Activated CD4-positive, alpha-beta T cell treated with anti-CD3 and anti-CD28 coated beads, Interleukin-2, amount 50 U/mL, for 24 hours (primary cell): ENCODE results near the gene CD247.

Experiments
- DNase-seq, 2 donors: peaks; one replicate each; pipeline ENCODE4 v3.0.0-alpha.2; 2020; ENCODE audit warnings: low read depth in 1 of 2, low spot score in 1 of 2

The CD247 gene

DNA sequence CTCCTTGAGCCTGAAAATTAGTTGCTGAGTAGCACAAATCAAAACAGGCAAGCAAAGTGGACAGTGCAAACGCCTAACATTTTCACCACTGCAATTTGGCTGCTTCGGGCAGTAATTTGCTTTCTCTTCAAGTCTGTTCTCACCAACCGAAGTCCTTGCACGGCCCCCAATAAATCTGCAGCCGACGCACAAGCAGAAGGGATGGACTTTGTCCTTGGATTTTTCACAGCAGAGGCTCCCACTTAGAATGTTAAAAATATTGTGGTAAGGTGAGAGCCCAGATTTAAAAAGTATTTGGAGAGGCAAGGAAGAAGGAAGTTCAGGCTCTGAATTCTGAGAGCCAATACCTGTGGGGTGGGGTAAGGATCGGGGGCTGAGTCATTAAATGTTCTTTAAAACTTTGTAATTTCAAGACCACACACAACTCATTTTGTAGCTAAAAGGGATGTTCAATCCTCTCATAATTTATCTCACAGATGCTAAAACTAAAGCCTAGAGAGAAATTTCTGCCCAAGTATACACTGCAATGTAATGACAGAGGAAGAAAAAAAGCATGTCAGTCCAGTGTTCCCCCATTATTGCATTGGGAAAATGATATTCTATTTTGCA, 6.2 kb downstream of the CD247 start:
- no peak for DNase-seq

DNA sequence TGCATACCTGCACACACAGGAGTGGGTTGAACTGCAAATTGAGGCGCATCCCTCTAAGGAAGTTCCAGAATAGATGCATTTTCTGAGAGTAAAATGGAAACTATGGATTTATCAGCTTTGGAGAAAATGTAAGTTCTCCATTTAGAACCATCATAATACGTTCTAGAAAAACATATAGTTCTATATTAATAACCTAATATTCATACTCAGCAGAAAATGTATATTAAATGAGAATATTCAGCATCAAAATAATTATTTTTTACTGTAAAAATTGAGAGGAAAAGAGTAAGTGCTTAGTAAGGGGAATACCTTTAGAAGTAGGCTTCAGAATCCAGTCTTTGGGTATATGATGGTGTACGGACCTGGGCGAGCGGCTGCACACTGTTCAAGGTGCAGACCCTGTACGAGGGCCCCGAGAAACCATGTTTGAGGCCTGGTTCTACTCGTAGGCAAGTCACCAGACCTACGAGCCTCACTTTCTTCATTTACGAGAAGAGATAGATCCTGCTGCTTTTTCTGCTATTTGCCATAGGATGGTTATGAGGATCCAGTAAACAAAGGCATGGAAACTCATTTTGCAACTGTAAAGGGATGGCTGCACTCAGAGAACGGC, 6.8 kb downstream of the CD247 start:
- no peak for DNase-seq

DNA sequence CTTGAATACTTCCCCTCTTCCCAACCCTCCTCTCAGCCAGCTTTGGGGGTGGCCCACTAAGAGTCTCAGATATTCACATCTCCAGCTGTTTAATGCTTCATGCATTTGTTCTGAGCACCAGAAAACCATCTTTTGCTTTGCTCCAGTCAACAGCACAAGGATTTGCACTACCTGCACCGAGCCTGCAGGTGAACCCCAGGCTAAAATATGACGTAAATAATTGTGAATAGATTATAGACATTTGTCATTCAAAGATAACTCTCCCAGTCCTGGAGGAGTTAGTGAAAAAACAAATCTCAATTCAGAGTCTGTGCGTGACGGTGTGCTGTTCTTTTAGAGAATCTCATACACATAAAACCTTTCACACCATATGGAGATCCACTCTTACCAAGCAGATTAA, 7.4 kb downstream of the CD247 start:
- DNase-seq, result no peak

DNA sequence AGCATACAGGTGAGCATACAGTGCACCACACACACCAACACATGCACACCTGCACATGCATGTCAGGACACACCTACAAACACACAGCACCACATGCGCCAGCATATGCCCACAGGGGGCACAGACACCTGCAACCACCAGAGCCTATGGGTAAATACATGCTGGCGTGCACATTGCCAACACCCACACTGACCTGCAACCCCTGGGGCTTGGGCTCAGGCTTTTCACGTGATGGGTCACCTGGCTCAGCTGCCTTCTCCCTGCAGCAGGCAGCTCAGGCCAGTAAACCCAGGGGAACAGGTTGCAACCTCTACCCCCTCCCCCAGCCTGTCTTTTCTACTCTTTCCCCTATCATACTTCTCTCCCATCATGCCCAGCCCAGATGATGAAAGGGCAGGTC, 8.1 kb downstream of the CD247 start:
- no peak for DNase-seq

DNA sequence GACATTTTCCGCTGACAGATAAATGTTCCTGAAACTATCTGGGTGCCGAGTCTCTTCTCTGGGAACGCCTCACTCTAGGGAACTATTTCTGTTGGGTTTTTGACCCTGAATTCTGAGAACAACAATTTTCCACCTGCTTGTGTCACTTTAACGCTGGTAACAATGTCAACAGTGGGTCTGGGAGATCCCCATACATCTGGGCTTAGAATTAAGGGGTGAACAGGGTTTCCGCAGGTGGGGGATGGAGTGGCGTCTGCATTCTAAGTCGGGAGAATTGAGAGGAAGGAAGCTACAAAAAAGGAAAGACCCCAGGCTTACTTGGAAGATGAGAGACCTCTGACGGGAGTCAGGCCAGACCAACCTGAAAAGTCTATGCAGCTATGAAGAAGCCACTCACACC, 8.7 kb downstream of the CD247 start:
- DNase-seq, result no peak

DNA sequence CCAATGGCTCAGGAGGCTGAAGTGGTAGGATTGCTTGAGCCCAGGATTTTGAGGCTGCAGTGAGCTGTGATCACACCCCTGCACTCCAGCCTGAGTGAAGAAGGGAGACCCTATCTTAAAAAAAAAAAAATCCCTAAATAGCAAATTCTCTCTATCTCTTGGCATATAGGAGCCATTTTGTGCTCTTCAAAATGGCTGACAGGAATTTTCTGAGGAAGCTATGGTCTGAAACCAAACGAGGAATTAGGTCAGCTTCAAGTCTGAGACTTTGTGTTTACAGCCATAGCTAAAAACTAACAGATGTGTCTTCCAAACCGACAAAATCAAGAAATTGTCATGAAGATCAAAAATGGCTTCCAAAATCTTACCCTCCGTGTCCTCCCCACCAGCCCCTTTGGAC, 10.6 kb downstream of the CD247 start:
- no peak for DNase-seq

DNA sequence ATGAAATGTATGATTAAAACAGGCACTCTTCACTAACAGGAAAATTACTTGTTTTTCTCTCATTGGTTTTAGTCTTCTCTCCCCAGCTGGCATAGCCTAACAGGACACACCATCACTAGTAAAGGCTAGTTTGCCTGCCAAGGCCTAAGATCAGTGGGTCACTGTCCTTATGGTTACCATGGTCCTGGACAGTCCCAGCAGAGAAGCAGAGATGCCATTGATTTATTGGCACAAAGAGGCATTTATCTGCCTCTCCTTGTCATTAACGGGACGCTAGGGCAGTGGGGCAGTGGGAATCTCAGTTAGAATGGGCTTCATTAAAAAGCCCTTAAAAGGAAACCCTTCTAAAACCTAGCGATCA, 13.9 kb downstream of the CD247 start:
- DNase-seq, result no peak

DNA sequence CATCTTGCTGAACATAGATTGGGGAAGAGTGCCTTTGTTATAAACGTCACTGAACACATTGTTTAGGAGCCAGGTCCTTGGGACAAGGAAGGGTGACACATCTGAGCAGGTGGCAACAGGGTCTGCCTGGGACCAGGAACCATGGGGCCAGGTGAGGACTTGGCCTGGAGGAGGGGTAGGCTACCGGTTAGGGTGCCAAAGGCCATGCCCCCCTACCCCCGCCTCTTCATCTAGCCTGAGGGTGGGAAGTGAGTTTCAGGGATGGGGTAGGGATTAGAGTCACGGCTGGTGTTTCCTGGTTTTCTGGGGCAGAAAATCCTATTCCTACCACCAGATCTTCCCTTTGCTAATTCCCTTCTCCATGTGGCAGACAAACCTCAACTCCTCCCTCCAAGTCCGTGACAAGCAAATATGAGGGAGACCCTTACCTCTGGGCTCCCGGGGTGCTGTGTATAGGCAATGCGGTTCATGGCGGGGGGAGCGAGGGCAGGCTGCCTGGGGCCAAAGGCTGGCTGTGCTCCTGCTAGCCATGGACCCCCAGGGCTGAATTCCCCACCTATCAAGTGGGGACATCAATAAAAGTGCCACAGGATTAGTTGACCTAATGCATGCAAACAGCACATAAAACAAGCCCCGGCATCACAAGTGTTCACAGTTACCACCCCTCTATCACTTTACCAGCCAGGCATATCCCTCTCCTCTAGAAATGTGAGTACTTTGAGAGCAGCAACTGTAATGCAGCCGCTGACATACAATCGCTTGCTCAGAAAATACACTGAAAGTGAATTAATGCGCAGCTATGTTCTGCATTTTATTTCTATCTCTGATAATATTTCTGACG, 14.5 kb downstream of the CD247 start:
- no peak for DNase-seq

DNA sequence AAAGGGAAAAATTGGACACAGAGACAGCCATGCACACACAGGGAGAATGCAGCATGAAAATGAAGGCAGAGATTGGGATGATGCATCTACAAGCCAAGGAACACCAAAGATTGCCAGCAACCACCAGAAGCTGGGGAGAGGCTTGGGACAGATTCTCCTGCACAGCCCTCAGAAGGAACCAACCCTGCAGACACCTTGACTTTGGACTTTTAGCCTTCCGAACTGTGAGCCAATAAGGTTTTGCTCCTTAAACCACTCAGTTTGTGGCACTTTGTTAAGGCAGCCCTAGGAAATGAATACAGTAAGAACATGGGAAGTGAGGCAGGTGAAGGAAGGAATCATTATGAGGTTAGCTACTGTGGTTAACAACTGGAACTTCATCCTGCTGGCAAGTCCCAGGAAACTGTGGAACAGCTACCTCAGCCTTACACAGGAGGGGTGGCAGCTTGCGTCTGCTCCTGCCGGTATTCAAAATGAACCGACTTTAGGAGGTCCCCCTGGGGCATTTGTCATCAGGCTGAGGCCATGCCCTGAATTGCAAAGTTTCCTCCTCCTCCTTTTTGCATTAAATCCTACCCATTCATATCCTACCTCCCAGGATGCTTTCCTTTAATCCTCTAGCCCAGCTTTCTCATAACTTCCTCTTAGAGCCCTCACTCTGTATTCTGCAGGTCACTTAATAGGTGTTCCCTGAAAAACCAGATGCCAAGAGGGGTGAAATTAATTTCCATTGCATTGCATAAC, 15.4 kb downstream of the CD247 start:
- no peak for DNase-seq

DNA sequence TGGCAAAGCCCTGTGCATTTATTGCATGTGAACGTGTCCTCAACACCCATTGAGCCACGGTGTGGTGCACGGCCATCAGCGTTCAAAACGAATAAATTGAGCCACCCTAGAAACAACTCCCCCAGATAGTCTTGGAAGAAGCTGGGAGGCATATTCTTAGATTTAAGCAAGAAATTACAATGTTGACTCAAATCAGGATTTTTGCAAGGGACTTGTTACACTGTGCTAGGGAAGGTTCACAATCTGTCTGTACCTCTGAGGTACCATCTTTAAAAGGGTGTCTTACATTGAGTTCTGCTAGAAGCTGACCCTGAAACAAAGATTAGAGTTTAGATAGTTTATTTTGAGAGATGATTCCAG, 16.2 kb downstream of the CD247 start:
- no peak for DNase-seq

DNA sequence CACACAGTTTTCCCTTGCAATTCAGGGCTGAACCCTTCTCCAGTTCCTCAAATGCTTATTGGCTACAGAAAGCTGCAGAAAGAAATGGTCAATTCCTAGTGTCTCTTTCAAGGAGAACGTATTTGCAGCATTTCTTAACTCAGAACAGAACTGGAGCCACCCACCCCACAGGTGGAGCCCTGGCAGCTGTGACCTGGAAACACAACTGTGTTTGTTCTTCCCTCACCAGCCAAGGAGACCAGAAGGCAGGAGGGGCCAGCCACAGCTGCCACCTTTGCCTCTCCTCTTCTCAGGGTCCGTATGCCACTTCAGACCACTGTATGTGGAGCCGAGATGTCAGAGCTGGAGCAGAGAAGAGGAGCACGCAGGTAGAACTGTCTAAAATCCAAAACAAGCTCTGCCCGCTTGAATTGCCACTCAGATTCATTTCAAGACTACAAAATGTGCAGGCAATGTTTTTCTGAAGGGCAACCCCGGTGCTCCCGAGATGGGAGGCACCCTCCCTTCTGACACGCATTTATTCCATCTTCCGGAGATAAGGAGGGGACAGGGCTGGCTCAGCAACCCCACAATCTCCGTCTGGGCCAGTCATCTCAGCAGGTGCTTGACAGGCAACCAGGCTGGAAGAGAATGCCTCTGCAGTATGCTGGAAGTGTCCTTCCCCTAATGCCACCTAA, 16.7 kb downstream of the CD247 start:
- peak in 1 of 2 donors; percentile 59 for DNase-seq

DNA sequence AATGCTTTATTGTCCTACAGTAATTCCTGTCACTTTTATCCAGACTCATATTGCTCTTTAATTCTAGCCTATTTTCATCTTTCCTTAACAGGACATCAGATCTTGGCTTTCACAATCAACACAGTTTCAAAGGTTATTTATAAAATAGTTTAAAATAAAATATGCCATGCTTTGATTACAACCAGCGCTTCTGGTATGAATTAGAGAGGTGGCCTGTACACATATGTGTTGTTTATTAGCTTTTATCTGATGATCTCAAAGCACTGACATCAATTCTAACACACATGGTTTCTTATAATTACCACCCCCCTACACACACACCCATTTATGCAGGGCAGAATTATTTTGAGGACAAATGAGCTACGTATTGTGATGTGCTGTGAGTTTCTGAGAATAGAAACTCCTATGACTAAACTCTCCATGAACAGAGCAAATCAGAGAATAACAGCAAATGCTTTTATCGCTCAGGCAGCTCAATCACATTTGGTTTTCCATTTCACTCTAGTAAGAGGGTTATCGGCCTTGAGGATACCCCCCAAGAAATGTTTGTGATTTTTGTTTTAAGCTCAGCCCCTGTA, 18.0 kb downstream of the CD247 start:
- no peak for DNase-seq

DNA sequence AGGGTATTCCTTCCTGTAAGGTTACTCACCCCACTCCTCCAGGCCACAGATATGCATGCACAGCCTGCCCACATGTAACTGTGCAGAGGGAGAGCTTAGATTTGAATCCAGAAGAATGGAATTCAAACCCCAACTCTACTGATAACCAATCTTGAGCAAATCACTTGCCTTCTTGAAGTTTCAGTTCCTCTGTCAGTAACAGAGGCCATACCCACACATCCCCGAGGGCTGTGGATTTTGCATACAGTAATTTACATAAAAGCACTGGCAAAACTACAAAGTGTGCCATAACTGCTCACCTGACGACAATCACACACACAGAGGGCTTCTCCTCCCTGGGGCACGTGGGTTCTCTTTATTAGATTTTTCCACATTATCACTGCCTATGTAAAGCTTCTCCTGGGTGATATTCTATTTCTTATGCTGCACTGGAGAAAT, 18.6 kb downstream of the CD247 start:
- DNase-seq, result no peak

DNA sequence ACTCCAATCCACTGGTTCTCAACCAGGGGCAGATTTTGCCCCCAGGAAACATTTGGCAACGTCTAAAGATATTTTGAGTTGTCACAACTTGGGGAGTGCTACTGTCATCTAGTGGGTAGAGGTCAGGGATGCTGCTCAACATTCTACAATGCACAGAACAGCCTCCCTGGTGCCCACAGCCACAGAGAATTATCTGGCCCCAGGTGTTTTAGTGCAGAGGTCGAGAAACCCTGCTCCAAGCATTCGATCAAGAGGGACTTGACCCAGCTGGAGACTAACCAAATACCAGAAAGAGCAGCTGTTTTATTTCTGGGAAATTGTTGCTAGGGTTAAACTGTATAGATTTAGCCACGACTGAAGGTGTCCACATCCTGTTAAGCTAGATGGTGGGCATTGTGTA, 19.2 kb downstream of the CD247 start:
- no peak for DNase-seq

DNA sequence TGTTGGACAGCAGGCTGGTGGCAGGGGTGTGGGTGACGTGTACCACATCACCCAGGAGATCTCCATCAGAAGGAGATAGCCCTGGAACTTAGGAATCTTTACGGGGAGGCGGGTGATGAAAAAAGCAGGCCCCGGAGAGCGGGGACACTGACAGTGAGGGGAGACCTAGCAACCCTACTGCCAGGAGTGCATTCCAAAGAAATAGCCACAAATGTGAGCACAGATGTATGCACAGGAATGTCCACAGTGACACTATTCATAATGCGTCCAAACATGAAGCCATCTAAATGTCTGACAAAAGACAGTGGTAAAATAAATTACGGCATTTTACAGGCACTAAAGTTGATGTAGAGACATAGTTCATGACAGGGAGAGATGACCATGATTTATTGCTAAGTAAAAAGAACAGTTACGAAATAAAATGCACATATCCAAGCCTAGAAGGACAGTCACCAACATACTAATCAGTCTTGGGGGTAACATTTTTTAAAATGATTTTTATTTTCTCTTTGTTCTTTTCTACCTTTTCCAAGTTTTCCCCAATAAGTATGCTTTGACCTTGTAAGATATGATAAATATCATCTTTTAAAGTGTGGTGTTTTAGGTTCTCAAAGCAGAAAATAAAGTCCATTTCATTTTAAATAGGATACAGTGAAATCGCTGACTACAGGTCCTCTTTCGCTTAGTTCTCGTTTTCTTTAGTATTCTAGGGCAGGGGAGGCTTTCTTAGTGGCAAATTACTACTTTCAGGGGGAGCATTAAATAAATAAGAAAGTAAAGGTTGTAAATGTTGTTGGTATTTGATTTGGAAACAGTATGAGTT, 21.3 kb downstream of the CD247 start:
- DNase-seq, result no peak

DNA sequence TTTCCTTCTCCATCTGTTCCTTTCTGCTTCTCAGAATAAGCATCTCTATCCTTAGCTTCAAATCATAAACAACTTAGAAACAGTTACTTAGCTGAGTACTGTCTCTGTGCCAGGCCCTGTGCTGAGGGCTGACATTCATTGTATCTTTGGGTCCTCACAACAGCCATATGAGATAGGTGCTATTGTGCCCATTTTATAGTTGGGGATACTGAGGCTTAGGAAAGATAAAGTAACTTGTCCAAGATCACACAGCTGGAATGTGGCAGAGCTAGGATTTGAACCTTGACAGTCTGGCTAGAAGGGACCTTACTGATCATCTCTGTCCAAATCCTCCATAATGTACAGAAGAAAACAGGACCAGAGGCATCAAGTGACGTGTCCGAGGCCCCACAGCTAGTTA, 25.0 kb downstream of the CD247 start:
- DNase-seq, result no peak

DNA sequence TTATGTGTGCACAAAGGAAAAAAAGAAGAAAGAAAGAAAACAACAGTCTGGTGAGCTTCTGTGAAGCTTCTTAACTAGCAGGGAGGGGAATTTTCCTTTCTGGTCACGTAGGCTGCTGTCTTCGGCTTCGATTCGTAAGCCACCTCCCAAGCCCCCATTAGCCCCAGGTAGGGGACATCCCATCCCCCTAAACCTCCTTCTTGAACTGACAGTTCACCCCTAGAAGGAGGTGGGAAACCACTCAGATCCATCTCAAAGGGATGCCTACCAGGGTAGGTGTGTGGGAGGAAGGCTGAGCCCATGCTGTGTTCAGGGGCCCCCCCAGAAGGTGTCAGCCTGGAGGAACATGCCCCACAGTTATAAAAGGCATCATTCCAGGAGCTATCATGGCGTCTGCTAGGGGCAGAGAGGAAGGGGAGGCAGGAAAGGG, 25.8 kb downstream of the CD247 start:
- no peak for DNase-seq

DNA sequence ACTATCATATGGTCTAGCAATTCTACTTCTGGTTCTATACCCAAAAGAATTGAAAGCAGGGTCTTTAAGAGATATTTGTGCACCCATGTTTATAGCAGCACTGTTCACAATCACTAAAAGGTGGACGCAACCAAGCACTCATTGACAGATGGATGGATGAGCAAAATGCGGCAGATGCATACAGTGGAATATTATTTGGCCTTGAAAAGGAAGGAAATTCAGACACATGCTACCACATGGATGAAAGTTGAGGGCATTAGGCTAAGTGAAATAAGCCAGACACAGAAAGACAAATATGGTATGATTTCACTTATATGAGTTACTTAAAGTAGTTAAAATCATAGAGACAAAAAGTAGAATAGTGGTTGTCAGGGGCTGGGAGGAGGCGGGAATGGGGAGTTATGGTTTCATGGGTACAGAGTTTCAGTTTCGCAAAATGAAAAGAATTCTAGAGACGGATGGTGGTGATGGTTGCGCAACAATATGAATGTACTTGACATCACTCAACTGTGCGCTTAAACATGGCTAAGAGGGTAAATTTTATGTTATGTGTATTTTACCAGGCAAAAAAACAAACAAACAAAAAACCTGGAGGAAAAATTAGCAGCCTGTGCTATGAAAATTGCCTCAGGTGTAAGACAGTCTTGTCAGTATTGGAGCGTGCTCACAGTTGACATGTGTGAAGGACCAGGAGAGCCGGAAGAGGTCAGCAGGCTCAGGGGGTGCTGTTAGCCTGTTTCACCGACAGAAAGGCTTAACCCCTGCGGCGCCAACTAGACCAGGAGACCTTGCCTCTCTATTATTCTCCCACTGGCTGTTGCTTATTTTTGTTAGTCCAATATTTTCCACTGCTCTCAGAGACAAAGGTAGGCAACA, 26.5 kb downstream of the CD247 start:
- DNase-seq, result no peak

DNA sequence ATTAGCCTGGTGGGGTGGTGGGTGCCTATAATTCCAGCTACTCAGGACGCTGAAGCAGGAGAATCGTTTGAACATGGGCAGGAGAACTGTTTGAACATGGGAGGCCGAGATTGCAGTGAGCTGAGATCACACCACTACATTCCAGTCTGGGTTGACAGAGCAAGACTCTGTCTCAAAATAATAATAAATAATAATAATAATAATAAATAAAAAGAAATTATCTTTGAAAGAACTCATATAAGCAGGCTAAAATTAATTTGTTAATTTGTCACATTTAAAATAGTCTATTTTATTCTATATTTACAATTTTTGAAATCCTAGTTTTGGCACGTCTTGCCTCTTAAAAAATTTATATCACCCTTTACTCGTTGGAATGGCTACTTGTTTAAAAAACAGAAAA, 27.6 kb downstream of the CD247 start:
- no peak for DNase-seq
